Measurements from ENCODE around the gene ARRDC5.
A peak's percentile ranks its signal among the peaks of the same experiment; 100 is the strongest.
"Not testable (repeated sequence)": the region's sequence is repeated elsewhere in the genome, so short reads cannot be mapped to it uniquely, and the experiment has no call there.

The ARRDC5 gene

GRCh38 chr19:4902796-4903195 is at the start of gene ARRDC5:
ARRDC5 (minus strand) TSS chr19:4902896; CDS start chr19:4902825, 71 bp downstream.
- DNase-seq (ENCODE audit: low read depth in 2 of 2, low spot score in 1 of 2) = no peak

GRCh38 chr19:4951656-4952055 is 49.0 kb upstream of the ARRDC5 start:
- no peak for DNase-seq (ENCODE audit: low read depth in 2 of 2, low spot score in 1 of 2)

GRCh38 chr19:4950650-4951049 is 48.0 kb upstream of the ARRDC5 start:
- not testable (repeated sequence) for DNase-seq (ENCODE audit: low read depth in 2 of 2, low spot score in 1 of 2)

- not testable (repeated sequence) for DNase-seq (ENCODE audit: low read depth in 2 of 2, low spot score in 1 of 2)
Observed at GRCh38 chr19:4941638-4942169, 39.0 kb upstream of the ARRDC5 start.

GRCh38 chr19:4939466-4939865 is 36.8 kb upstream of the ARRDC5 start:
- no peak for DNase-seq (ENCODE audit: low read depth in 2 of 2, low spot score in 1 of 2)

- not testable (repeated sequence) for DNase-seq (ENCODE audit: low read depth in 2 of 2, low spot score in 1 of 2)
Observed at GRCh38 chr19:4938461-4938860, 35.8 kb upstream of the ARRDC5 start.

- no peak for DNase-seq (ENCODE audit: low read depth in 2 of 2, low spot score in 1 of 2)
Observed at GRCh38 chr19:4937060-4937459, 34.4 kb upstream of the ARRDC5 start.

- DNase-seq (ENCODE audit: low read depth in 2 of 2, low spot score in 1 of 2) = no peak
Observed at GRCh38 chr19:4935444-4935843, 32.7 kb upstream of the ARRDC5 start.

GRCh38 chr19:4933528-4933927 is 30.8 kb upstream of the ARRDC5 start:
- no peak for DNase-seq (ENCODE audit: low read depth in 2 of 2, low spot score in 1 of 2)

- DNase-seq (ENCODE audit: low read depth in 2 of 2, low spot score in 1 of 2) = no peak
Observed at GRCh38 chr19:4932711-4933110, 30.0 kb upstream of the ARRDC5 start.

GRCh38 chr19:4930664-4931063 is 28.0 kb upstream of the ARRDC5 start:
- no peak for DNase-seq (ENCODE audit: low read depth in 2 of 2, low spot score in 1 of 2)

GRCh38 chr19:4929186-4929585 is 26.5 kb upstream of the ARRDC5 start:
- no peak for DNase-seq (ENCODE audit: low read depth in 2 of 2, low spot score in 1 of 2)

GRCh38 chr19:4923276-4923747 is 20.6 kb upstream of the ARRDC5 start:
- DNase-seq (ENCODE audit: low read depth in 2 of 2, low spot score in 1 of 2) = no peak

- DNase-seq (ENCODE audit: low read depth in 2 of 2, low spot score in 1 of 2) = no peak
Observed at GRCh38 chr19:4922530-4923275, 20.0 kb upstream of the ARRDC5 start.

- no peak for DNase-seq (ENCODE audit: low read depth in 2 of 2, low spot score in 1 of 2)
Observed at GRCh38 chr19:4916292-4917082, 13.8 kb upstream of the ARRDC5 start.

- DNase-seq (ENCODE audit: low read depth in 2 of 2, low spot score in 1 of 2) = peak; percentile 63 to 68
Observed at GRCh38 chr19:4914736-4915501, 12.2 kb upstream of the ARRDC5 start.

- no peak for DNase-seq (ENCODE audit: low read depth in 2 of 2, low spot score in 1 of 2)
Observed at GRCh38 chr19:4913996-4914735, 11.5 kb upstream of the ARRDC5 start.

- peak in 1 of 2 donors; percentile 47 for DNase-seq (ENCODE audit: low read depth in 2 of 2, low spot score in 1 of 2)
Observed at GRCh38 chr19:4911786-4912672, 9.3 kb upstream of the ARRDC5 start.

GRCh38 chr19:4911314-4911713 is 8.6 kb upstream of the ARRDC5 start:
- no peak for DNase-seq (ENCODE audit: low read depth in 2 of 2, low spot score in 1 of 2)
